ENCODE results near the gene ERLIN1. TPM values are rescaled to one million over a fixed set of nuclear protein-coding genes. Genes with fewer than 3 reads are reported as not detected.

ERLIN1 gene
- total RNA-seq, 4 donors from 2014 or later: 5.9 to 20.5 (median 12.4) TPM

GRCh38 chr10:100222529-100222928 lies 36.7 kb upstream of the ERLIN1 start:
- Histone ChIP-seq H3K4me3 (no peak overlapping the region), H3K27me3 (no peaks in the 10 kb centered on the region), H3K27ac (no peak overlapping the region), H3K9me3 (no peaks in the 10 kb centered on the region), H3K4me1 (peaks cover 0 to 3% (median 0%) of the 10 kb centered on the region in 3 donors), H3K36me3 (peaks cover 2 to 83% of the 10 kb centered on the region in 2 donors)
- TF ChIP-seq POLR2A (IDR thresholded peaks at IDR 0.05): no peak
- no peak for TF ChIP-seq CTCF (IDR thresholded peaks at IDR 0.05)
- TF ChIP-seq POLR2AphosphoS5 (IDR thresholded peaks at IDR 0.05): no peak
- no peak for TF ChIP-seq EP300 (IDR thresholded peaks at IDR 0.05)
- no peak for ATAC-seq
- WGBS, 2 donors (ENCODE audit: low coverage in 1 of 2): 94 to 100% methylated on average over 2 of the region's 2 CpGs

GRCh38 chr10:100216006-100216405 lies 30.2 kb upstream of the ERLIN1 start:
- no peak overlapping the region for H3K4me3 ChIP-seq
- H3K4me1 ChIP-seq: no peaks in the 10 kb centered on the region
- 83 to 84% methylated on average over 2 of the region's 2 CpGs for WGBS, 2 donors (ENCODE audit: low coverage in 1 of 2)
- no peak overlapping the region for H3K27ac ChIP-seq
- no peak for ATAC-seq
- H3K36me3 ChIP-seq: peaks cover 14 to 99% of the 10 kb centered on the region in 2 donors
- H3K9me3 ChIP-seq: no peaks in the 10 kb centered on the region
- TF ChIP-seq POLR2AphosphoS5 (IDR thresholded peaks at IDR 0.05): no peak
- no peak for TF ChIP-seq EP300 (IDR thresholded peaks at IDR 0.05)
- no peak for TF ChIP-seq POLR2A (IDR thresholded peaks at IDR 0.05)
- no peak for TF ChIP-seq CTCF (IDR thresholded peaks at IDR 0.05)
- H3K27me3 ChIP-seq: no peaks in the 10 kb centered on the region

GRCh38 chr10:100209303-100209702 lies 23.5 kb upstream of the ERLIN1 start:
- H3K9me3 ChIP-seq: no peaks in the 10 kb centered on the region
- H3K4me1 ChIP-seq: no peaks in the 10 kb centered on the region
- no peaks in the 10 kb centered on the region for H3K27me3 ChIP-seq
- ATAC-seq: no peak
- H3K27ac ChIP-seq: no peak overlapping the region
- WGBS, 2 donors (ENCODE audit: low coverage in 1 of 2): 79 to 86% methylated on average over 4 to 7 of the region's 7 CpGs
- no peak overlapping the region for H3K4me3 ChIP-seq
- H3K36me3 ChIP-seq: peaks cover 10 to 85% of the 10 kb centered on the region in 2 donors
- TF ChIP-seq CTCF (IDR thresholded peaks at IDR 0.05): no peak
- TF ChIP-seq EP300 (IDR thresholded peaks at IDR 0.05): no peak
- TF ChIP-seq POLR2A (IDR thresholded peaks at IDR 0.05): no peak
- TF ChIP-seq POLR2AphosphoS5 (IDR thresholded peaks at IDR 0.05): no peak

- no peak for ATAC-seq
- TF ChIP-seq POLR2A (IDR thresholded peaks at IDR 0.05) (no peak), EP300 (IDR thresholded peaks at IDR 0.05) (no peak), POLR2AphosphoS5 (IDR thresholded peaks at IDR 0.05) (no peak), CTCF (IDR thresholded peaks at IDR 0.05) (no peak)
- WGBS, 2 donors (ENCODE audit: low coverage in 1 of 2): 98 to 100% methylated on average over 5 to 8 of the region's 9 CpGs
- H3K27ac ChIP-seq: no peak overlapping the region
- no peaks in the 10 kb centered on the region for H3K27me3 ChIP-seq
- H3K36me3 ChIP-seq: peaks cover 18 to 85% of the 10 kb centered on the region in 2 donors
- no peaks in the 10 kb centered on the region for H3K9me3 ChIP-seq
- H3K4me3 ChIP-seq: no peak overlapping the region
- no peaks in the 10 kb centered on the region for H3K4me1 ChIP-seq
These were observed 22.4 kb upstream of the ERLIN1 start for GRCh38 chr10:100208276-100208675.

GRCh38 chr10:100204370-100204769 lies 18.5 kb upstream of the ERLIN1 start:
- ATAC-seq: no peak
- Histone ChIP-seq H3K4me3 (no peak overlapping the region), H3K27ac (no peak overlapping the region), H3K36me3 (peaks cover 16 to 92% of the 10 kb centered on the region in 2 donors), H3K4me1 (no peaks in the 10 kb centered on the region), H3K27me3 (no peaks in the 10 kb centered on the region), H3K9me3 (no peaks in the 10 kb centered on the region)
- TF ChIP-seq CTCF (IDR thresholded peaks at IDR 0.05): no peak
- TF ChIP-seq POLR2A (IDR thresholded peaks at IDR 0.05): no peak
- WGBS, 2 donors (ENCODE audit: low coverage in 1 of 2): 100% methylated on average over 2 of the region's 2 CpGs

Measured in gastroesophageal sphincter (tissue), 4 donors.